HG03060 (cell line): Measurements from ENCODE around the gene AKR1B15.
"Not testable (repeated sequence)": the region's sequence is repeated elsewhere in the genome, so short reads cannot be mapped to it uniquely, and the experiment has no call there.

ENCODE experiments used
- ATAC-seq: cut with Tn5 transposase; IDR thresholded peaks from one replicate; pipeline ENCODE4 v1.9.1; 2021; ENCODE audit warnings: low read depth, moderate number of reproducible peaks; ENCODE audit not compliant: unreplicated experiment

AKR1B15 gene

GRCh38 chr7:134558370-134558769 lies 9.5 kb downstream of the AKR1B15 start:
- no peak for ATAC-seq

- not testable (repeated sequence) for ATAC-seq
These were observed 12.7 kb downstream of the AKR1B15 start for GRCh38 chr7:134561616-134562015.

GRCh38 chr7:134562136-134562535 lies 13.2 kb downstream of the AKR1B15 start:
- ATAC-seq = no peak

DNA sequence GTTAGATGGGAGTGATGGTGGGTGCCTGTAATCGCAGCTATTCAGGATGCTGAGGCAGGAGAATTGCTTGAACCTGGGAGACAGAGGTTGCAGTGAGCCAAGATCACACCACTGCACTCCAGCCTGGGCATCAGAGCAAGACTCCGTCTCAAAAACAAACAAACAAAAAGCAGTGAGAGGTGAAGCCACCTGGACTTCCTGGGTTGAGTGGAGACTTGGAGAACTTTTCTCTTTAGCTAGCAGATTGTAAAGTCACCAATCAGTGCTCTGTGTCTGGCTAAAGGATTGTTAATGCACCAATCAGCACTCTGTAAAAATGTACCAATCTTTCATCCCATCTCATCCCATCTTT lies 14.5 kb downstream of the AKR1B15 start:
- not testable (repeated sequence) for ATAC-seq

- ATAC-seq = no peak
These were observed 16.8 kb downstream of the AKR1B15 start for GRCh38 chr7:134565643-134566136.

DNA sequence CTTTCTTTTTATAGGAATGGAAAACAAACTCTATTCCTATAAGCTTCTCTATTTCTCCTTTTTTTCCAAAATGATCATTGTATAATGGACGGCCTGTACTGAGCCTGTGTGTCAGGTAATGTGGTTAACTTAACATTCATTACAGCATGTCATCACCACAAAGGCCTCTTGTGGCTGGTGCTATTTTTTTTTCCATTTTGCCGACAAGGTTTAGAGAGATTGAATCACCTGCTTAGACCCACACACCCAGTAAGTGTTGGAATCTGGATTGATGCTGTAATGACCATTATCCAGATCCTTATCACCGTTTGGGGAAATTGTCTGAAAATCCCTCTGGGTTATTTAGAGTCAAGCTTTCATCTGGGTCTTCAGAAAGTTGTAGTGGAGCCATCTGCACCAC lies 18.5 kb downstream of the AKR1B15 start:
- ATAC-seq = no peak

DNA sequence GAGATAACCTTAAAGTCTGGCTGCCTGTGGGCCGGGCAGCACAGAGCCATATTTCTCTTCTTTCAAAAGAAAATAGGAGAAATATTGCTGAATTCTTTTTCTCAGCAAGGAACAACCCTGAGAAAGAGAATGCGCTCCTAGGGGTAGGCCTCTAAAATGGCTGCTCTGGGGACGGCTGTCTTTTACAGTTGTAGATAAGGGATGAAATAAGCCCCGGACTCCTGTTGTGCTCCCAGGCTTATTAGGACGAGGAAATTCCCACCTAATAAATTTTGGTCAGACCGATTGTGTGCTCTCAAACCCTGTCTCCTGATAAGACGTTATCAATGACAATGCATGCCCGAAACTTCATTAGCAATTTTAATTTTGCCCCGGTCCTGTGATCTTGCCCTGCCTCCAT lies 21.1 kb downstream of the AKR1B15 start:
- not testable (repeated sequence) for ATAC-seq

DNA sequence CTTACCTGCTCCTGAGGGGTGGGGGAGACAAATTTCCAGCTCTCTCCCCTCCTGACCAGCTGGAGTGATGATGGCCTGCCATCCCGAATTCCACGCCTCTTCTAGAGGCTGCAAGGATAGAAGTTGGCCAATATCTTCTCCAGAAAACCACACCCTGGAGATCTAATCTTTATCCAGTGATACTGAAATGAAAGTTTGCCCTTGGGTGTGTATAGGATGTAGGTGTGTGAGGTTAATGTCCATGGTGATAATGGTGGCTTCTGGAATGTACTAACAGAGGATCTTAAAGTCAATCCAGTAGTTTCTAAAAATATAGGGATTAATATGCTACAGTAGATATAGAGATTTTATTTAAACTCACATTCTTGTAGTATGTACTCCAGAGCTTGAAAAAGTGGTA lies 22.2 kb downstream of the AKR1B15 start:
- no peak for ATAC-seq

- no peak for ATAC-seq
These were observed 23.0 kb downstream of the AKR1B15 start for GRCh38 chr7:134571746-134572461.

GRCh38 chr7:134574322-134574721 lies 25.4 kb downstream of the AKR1B15 start:
- ATAC-seq = no peak

- ATAC-seq = no peak
These were observed 35.4 kb downstream of the AKR1B15 start for GRCh38 chr7:134584290-134584689.

DNA sequence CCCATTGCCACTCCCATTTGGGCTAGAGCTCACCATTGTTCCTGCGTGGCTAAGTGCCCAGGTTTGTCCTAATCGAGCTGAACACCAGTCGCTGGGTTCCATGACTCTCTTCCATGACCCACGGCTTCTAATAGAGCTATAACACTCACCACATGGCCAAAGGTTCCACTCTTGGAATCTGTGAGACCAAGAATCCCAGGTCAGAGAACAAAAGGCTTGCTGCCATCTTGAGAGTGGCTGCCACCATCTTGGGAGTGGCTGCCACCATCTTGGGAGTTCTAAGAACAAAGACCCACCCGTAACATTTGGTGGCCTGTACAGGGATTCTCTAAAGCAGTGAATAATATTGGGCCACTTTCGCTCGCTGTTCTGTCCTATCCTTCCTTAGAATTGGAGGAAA lies 37.0 kb downstream of the AKR1B15 start:
- no peak for ATAC-seq

DNA sequence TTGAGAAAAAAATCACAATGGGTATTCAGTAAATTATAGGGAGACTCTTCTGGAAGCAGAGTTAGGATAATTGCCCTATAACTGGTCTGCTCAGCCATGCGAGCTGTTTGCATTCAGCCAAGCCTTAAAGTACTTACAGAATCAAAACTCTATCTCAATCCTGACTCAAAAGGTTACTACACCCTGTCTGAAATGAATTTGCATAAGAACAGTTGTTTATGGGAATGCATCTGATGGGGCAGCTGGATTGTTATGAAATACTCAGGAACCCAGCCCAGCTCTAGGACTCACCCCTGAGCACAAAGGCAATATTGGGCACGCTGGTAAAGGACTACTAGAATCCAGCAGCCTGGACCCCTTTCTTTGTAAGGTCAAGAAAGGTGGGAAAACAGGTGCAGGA lies 38.8 kb downstream of the AKR1B15 start:
- no peak for ATAC-seq

DNA sequence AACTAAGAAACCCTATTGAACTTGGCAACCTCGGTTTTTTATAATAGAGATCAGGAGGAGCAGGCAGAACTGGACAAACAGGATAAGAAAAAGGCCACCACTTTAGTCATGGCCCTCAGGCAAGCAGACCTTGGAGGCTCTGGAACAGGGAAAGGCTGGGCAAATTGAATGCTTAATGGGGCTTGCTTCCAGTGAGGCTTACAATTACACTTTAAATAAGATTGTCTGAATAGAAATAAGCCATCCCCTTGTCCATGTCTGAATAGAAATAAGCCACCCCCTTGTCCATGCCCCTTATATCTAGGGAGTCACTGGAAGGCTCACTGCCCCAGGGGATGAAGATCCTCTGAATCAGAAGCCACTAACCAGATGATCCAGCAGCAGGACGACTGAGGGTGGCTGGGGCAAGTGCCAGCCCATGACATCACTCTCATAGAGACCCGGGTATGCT lies 40.6 kb downstream of the AKR1B15 start:
- ATAC-seq = no peak

DNA sequence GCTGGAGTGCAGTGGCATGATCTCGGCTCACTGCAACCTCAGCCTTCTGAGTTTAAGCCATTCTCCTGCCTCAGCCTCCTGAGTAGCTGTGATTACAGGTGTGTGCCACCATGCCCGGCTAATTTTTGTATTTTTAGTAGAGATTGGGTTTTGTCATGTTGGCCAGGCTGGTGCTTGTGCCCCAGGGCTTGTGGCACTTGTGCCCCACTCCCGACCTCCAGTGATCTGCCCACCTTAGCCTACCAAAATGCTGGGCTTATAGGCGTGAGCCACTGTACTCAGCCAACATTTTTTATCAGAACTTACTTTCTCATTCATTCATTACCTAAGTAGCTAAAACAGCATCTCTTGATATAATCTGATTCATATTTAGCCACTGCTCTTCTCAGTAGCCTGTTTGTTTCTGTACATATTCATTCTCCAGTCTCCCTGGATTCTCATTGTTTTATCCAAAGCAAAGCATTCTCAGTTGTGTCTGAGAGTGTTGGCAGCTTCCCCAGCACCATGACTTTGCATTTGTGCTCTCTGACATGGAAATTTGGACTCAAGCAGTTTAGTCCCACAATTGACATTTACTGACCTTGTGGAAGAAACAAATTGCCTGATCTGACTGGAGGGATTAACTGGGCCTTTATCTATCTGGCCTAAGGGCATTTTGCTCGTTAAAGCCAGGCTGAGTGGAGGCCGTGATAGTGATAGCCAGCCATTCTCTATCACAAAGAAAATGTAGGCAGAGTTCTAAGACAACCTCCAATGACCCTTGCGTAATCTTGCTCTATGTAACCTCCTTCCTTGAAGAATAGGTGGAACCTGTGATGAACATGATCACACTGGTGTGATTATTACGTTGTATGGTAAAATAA lies 44.9 kb downstream of the AKR1B15 start:
- ATAC-seq = no peak

DNA sequence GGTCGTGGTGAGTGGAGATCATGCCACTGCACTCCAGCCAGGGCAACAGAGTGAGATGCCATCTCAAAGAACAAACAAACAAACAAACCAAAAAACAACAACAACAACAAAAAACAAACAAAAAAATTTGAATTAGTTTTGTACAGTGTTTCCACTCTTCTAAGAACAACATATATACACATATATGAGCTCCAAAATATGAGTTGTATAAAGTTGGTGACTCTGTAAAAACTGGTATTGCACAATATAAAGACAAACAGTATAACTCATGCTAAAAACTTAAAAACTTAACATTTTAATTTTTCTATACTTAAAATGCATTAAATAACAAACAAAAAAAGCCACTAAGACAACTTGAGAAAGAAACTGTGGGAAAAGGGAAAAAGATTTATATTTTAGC lies 46.0 kb downstream of the AKR1B15 start:
- ATAC-seq = no peak

DNA sequence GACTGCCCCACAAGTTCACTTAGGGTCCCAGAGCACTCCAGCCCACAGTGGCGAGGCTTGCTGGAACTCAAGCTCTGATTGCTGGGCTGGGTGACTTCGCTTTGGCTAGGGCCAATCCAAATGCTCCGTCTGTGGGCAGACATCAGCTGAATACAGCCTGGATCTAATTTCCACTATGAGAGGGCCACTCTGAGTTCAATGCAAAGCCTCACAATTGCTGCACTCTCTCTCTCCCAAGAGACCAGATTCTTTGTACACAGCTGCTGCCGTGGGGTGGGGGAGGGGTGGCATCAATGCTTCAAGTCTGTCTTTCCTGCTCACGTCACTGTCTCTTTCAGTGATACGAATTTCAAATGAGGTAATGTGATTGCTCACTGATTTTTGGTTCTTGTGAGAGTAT lies 50.5 kb downstream of the AKR1B15 start:
- no peak for ATAC-seq

DNA sequence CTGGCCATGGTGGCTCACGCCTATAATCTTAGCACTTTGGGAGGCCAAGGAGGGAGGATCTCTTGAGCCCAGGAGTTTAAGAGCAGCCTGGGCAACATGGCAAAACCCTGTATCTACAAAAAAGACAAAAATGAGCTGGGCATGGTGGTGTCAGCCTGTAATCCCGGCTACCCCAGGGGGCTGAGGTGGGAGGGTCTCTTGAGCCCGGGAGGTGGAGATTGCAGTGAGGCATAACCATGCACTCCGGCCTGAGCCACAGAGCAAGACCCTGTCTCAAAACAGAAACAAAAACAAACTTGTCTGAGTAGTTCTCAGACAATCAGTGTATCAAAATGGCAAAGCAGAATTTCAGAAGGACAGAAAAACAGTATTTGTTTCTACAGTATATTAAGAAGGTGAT lies 52.5 kb downstream of the AKR1B15 start:
- ATAC-seq = no peak

- no peak for ATAC-seq
These were observed 54.1 kb downstream of the AKR1B15 start for GRCh38 chr7:134602881-134603451.

DNA sequence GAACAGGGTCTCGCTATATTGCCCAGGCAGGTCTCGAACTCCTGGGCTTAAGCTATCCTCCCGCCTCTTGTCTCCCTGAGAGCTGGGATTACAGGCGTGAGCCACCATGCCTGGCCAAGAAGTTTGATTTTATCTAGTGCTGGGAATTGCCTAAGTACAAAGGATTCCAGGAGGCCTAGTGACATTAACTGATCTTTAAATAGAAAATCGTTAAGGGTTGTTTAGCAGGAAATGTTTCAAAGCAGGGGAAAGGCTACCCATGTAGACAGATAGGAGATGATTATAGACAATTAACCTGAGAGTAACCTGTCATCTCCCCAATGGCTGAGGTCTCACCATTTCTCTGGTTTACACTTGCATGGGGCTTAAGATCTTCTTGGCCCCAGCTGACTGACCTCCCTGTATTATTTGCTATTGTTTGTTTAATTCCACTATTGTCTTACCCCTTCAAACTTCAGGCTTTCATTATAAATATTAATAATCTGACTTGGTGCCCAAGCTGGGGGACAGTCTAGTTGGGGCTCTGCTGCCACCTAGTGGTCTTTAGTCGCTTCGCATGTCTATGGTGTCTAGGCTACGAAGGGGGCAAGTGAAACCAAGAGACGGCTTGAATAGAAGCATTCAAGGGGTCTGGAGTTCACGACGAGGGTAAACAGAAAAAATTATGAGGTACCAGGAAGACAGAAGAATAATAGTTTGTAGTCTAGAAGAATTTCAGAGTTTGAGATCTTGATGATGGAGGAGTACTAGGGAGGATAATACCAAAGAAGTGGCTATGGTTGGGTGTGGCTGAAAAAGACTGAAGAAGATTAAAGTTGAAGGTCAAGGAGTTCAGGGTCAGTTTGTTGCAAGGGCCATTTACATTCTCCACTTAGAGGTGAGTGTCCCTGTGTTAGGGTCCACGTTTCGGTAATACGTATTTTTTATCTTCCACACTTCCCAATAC lies 57.3 kb downstream of the AKR1B15 start:
- no peak for ATAC-seq
